GM18520 (cell line): ENCODE results near the gene MAGEA2.
"Not testable (repeated sequence)": the region's sequence is repeated elsewhere in the genome, so short reads cannot be mapped to it uniquely, and the experiment has no call there.

Experiments used
- ATAC-seq: cut with Tn5 transposase; IDR thresholded peaks from one replicate; pipeline ENCODE4 v1.9.1; 2021; ENCODE audit not compliant: unreplicated experiment

The MAGEA2 gene

GRCh38 chrX:152709173-152709572, 44.5 kb downstream of the MAGEA2 start, which contains the start of gene CSAG2:
Gene CSAG2, minus strand, starts transcription at chrX:152709273. Its CDS starts 161 bp downstream, at chrX:152709112.
- ATAC-seq, result not testable (repeated sequence)

GRCh38 chrX:152706500-152706899, 47.1 kb downstream of the MAGEA2 start:
- not testable (repeated sequence) for ATAC-seq

GRCh38 chrX:152700390-152700789, 53.3 kb downstream of the MAGEA2 start:
- ATAC-seq, result not testable (repeated sequence)
